ENCODE data around the gene CYYR1.
"Not testable (repeated sequence)": the region's sequence is repeated elsewhere in the genome, so short reads cannot be mapped to it uniquely, and the experiment has no call there.

The CYYR1 gene

GRCh38 chr21:26473471-26473870 is 99.6 kb downstream of the CYYR1 start:
- DNase-seq, result no peak

- DNase-seq, result no peak
These were observed 102.0 kb downstream of the CYYR1 start for GRCh38 chr21:26471099-26471471.

DNA sequence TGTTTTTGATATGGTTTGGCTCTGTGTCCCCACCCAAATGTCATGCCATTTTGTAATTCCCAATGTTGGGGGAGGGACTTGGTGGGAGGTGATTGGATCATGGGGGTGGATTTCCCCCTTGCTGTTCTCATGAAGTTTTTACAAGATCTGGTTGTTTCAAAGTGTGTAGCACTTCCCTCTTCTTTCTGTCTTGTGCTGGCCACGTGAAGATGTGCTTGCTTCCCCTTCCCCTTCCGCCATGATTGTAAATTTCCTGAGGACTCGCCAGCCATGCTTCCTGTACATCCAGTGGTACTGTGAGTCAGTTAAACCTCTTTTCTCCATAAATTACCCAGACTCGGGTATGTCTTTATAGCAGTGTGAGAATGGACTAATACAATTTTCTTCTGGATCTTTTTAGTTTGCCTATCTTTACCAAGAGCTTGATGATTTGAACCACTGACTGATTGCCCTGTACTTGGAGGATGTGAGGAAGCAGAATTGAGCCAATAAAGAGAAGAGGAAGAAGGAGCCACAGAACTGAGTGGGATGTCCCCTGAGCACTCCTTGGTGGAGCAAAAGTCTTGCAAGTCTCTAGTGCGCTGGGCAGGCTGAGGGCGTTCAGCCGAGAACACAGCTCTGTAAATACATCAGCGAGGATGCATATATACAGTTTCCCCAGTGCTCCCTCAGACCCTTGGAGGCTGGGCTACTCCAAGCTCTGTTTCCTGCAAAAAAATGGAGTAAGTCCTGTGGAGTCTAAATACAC is 102.6 kb downstream of the CYYR1 start:
- no peak for DNase-seq

GRCh38 chr21:26469789-26470188 is 103.3 kb downstream of the CYYR1 start:
- no peak for DNase-seq

GRCh38 chr21:26465916-26466315 is 107.2 kb downstream of the CYYR1 start:
- DNase-seq, result no peak

DNA sequence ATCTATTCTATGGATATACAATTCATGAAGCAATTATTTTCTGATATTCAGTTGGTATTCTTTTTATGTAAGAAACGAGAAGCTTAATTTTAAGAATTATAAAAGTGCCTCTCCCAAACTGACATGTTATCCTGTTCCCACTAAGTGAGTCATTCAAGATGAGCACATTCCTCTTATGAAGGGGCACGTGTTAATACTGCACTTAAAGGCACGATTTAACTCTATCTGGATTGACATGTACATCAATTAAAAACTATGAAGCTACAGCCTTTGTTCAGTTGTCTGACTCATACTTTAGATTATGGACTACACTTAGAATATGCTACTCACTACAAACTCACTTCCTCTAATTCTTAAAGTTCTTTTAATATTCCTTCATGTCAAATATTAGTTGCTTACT is 111.6 kb downstream of the CYYR1 start:
- no peak for DNase-seq

DNA sequence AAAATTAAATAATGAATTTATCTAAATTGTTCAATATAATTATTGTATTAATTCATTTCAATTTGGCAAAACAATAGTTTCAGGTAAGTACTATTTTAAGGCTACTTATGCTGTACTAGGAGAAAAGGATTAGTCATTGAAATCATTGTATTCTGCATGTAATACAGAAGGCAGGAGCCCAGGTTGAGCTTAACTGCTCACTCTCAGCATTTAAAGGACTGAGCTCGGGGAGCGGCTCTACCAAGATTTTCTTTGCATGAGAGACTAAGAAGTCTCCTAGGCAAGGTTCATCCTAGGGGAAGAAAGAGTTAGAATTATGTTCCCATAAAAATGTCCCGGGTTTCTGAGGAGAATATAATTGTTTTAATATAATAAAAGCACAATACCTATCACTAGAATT is 112.5 kb downstream of the CYYR1 start:
- DNase-seq, result no peak

DNA sequence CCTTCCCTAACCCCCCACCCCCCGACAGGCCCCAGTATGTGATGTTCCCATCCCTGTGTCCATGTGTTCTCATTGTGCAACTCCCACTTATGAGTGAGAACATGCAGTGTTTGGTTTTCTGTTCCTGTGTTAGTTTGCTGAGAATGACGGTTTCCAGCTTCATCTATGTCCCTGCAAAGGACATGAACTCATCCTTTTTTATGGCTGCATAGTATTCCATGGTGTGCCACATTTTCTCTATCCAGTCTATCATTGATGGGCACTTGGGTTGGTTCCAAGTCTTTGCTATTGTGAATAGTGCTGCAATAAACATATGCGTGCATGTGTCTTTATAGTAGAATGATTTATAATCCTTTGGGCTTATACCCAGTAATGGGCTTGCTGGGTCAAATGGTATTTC is 114.2 kb downstream of the CYYR1 start:
- not testable (repeated sequence) for DNase-seq

GRCh38 chr21:26457817-26458216 is 115.3 kb downstream of the CYYR1 start:
- DNase-seq, result no peak

- no peak for DNase-seq
These were observed 119.8 kb downstream of the CYYR1 start for GRCh38 chr21:26453267-26453666.

GRCh38 chr21:26451081-26451740 is 121.9 kb downstream of the CYYR1 start:
- no peak for DNase-seq

DNA sequence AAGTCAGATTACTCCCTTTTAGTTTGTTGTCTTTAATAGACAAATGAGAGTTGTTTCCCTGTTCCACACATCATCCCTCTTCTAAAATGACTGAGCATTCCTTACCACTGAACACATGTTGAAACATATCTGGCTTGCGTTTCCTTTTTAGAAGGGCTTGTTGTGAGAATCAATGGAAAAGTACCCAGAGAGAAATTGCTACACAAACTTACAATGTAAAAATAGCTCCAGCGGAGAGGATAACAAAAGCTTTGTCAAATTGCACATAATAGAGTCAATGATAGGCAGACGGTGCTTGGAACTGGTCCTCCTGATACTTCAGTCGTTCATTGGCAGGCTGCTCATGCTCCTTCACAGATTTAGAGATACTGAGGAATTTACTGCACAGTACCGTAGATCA is 123.9 kb downstream of the CYYR1 start:
- DNase-seq, result no peak

- DNase-seq, result no peak
These were observed 124.3 kb downstream of the CYYR1 start for GRCh38 chr21:26448751-26449150.

- DNase-seq, result no peak
These were observed 125.1 kb downstream of the CYYR1 start for GRCh38 chr21:26447932-26448475.

- DNase-seq, result no peak
These were observed 127.6 kb downstream of the CYYR1 start for GRCh38 chr21:26445440-26445839.

- no peak for DNase-seq
These were observed 128.4 kb downstream of the CYYR1 start for GRCh38 chr21:26444646-26445045.

DNA sequence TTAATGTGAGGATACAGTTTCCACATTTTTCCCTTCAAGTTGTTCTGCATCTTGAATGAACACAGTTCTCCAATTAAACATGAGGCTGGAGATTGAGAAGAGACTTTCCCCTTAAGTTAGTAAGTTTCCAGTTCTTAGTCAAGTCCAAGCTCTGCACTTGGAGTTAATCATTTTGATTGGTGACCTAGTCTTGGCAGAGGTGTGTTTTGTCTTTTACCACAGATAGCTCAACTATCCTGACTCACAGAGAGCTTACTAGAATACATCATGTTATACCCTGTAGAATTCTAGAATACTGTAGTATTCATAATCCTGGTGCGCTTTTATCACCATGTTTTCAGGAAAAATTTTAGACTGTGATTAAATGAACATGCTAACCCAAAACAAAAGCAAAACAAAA is 129.2 kb downstream of the CYYR1 start:
- no peak for DNase-seq

DNA sequence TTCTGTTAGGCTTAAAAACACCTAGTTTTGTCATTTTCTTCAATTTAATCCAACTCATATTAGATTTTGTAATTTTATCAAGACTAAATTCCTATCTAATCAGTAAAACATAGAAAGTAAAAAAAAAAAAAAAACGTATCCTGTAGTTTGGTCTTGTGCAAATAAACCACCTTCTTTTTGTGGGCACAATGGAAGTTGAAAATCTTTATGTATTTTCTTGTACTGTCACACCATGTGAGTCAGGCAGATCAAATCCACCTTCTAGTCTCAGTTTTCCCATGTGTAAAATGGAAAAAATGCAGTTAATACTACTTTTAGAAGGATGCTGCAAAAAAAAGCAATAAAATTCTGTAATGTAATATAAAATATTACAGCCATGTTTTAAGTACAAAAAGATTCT is 129.8 kb downstream of the CYYR1 start:
- DNase-seq, result no peak

GRCh38 chr21:26441149-26441548 is 131.9 kb downstream of the CYYR1 start:
- no peak for DNase-seq

DNA sequence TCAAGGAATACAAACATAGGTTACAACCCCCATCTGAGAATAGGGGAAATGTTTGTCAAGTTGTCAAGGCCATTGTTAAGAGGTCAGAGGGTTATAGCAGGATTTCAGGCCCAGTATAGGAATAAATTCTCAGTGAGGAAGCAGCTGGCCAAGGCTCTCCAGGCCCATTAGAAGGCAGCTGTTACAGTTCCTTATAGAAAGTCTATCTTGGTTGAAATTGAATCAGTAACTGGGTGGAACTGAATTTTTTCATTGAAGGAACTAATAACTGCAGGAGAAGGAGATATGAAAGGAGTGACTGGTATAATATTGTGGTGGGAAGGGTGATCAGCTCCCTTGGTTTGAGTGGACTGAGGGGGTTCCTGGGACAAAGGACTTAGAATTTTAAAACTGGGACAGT is 134.1 kb downstream of the CYYR1 start:
- DNase-seq, result no peak

DNA sequence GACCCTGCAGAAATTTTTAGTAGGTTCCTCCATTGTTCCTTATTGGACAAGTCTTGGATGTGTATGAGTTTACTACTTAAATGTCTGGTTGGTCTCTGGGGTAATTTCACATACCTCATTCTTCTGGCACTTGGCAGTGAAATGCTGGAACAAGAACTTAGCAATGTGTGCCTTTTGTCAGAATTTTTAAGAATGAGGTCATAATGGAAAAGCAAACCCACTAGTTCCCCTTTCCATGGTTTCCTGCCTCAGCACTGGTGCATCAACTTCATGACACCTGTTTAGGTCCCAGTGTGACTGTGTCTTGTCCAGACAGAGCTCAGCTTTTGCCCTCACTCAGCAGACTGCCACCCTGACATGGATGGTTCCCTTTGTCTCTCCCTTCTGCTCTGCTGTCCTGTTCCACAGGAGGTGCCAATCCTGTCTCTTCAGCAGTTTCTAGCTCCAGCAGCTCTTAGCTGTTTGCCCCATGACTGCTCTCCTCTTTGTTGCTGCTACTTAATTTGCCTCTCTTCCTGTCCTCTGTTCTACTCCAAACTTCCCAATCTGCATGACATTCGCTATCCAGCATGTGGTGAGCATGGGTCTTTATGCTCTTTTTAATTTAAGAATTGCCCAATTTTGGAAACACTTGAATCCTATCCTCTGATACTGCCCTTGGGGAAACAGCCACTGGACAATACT is 135.6 kb downstream of the CYYR1 start:
- DNase-seq, result no peak

GRCh38 chr21:26433386-26433785 is 139.7 kb downstream of the CYYR1 start:
- DNase-seq, result no peak

DNA sequence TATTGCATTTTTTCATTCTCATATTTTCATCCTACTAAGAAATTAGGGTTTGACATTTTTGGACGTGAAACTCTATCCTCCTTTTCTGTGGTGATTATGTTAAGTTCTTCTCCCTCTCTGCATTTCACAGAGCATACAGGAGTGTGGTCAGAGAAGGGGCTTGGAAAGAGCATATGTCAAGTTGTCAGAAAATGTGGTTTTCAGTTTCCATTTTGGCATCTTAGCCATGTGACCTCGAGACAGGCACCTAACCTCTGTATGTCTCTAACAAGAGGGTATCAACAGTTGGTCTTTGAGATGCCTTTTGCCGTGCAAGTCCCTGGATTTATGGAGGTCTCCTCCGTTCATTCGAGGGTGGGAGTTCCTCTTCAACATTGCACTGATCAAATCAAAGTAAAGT is 140.7 kb downstream of the CYYR1 start:
- DNase-seq, result no peak

DNA sequence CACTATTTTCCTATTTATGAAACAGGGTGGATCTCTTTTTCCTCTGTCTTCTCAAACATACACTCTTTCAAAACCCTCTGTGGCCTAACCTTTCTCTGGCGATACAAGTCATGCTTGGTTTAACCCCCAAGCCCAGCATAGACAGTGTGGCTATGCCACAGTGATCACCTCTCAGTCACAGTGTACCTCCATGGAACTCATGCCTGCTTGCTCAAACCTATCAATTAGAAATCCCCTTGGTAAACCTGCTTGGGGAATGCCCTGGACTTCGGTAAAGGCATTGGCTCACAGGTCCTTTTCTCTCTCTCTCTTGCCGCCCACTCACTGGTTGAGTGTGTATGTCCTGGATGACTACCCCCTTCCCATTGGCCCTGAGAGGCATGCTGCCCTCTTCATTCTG is 147.5 kb downstream of the CYYR1 start:
- no peak for DNase-seq

Measured in GOT3 (cell line).